Muscle layer of duodenum (tissue), 2 donors: ENCODE results near the gene YAP1.
A peak's percentile ranks its signal among the peaks of the same experiment; 100 is the strongest.
"Not testable (repeated sequence)": the region's sequence is repeated elsewhere in the genome, so short reads cannot be mapped to it uniquely, and the experiment has no call there.

ENCODE experiments used
- H3K27ac ChIP-seq: one replicate; pipeline ENCODE4 v1.7.0; 2013; ENCODE audit warnings: mild to moderate bottlenecking, low read length
- H3K27me3 ChIP-seq: one replicate; pipeline ENCODE4 v1.7.0; 2013; ENCODE audit warnings: low read depth, mild to moderate bottlenecking, control low read depth, low read length
- H3K36me3 ChIP-seq, 2 donors: one replicate each; pipeline ENCODE4 v1.7.0; 2013; ENCODE audit warnings: low read length in 2 of 2, control low read depth in 1 of 2, mild to moderate bottlenecking in 1 of 2; ENCODE audit not compliant: insufficient read depth in 2 of 2, control insufficient read depth in 1 of 2
- H3K4me1 ChIP-seq, 2 donors: one replicate each; pipeline ENCODE4 v1.7.0; 2013; ENCODE audit warnings: low read length in 2 of 2, mild to moderate bottlenecking in 2 of 2, control low read depth in 1 of 2, moderate library complexity in 1 of 2; ENCODE audit not compliant: insufficient read depth in 2 of 2, control insufficient read depth in 1 of 2
- H3K4me3 ChIP-seq, 2 donors: one replicate each; pipeline ENCODE4 v1.7.0; 2013; ENCODE audit warnings: low read length in 2 of 2, low read depth in 1 of 2, mild to moderate bottlenecking in 1 of 2
- H3K9me3 ChIP-seq, 2 donors: one replicate each; pipeline ENCODE4 v1.7.0; 2013; ENCODE audit warnings: low read length in 2 of 2, control low read depth in 1 of 2, mild to moderate bottlenecking in 1 of 2; ENCODE audit not compliant: control insufficient read depth in 1 of 2
- donor health status: healthy.

Gene YAP1

GRCh38 chr11:102251423-102251822, 141.2 kb downstream of the YAP1 start:
- Histone ChIP-seq H3K4me3 (no peak overlapping the region), H3K27me3 (no peaks in the 10 kb centered on the region), H3K36me3 (no peaks in the 10 kb centered on the region), H3K4me1 (no peaks in the 10 kb centered on the region), H3K27ac (no peak overlapping the region), H3K9me3 (no peaks in the 10 kb centered on the region)

GRCh38 chr11:102252339-102252891, 142.2 kb downstream of the YAP1 start:
- Histone ChIP-seq H3K36me3 (no peaks in the 10 kb centered on the region), H3K4me1 (no peaks in the 10 kb centered on the region), H3K27me3 (no peaks in the 10 kb centered on the region), H3K4me3 (no peak overlapping the region), H3K27ac (no peak overlapping the region), H3K9me3 (no peaks in the 10 kb centered on the region)

- Histone ChIP-seq H3K4me3 (no peak overlapping the region), H3K9me3 (no peaks in the 10 kb centered on the region), H3K4me1 (no peaks in the 10 kb centered on the region), H3K27me3 (no peaks in the 10 kb centered on the region), H3K27ac (no peak overlapping the region), H3K36me3 (no peaks in the 10 kb centered on the region)
These were observed 142.9 kb downstream of the YAP1 start for GRCh38 chr11:102253020-102253715.

DNA sequence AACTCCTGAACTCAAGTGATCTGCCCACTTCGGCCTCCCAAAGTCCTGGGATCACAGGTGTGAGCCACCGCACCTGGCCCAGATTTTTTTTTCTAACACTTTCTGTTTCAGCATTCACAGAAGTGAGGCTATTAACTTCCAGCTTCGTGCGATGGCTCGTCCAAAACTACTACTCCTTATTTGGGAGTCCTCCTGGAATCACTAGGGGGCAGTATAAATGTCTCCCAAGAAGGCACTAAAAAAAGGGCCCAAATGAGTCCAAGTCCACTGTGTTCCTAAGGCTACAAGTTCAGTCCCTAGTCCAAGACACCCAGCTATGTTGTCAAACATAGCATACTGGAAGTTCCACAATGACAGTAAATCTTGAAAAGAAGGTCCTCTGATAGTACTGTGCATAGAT, 143.8 kb downstream of the YAP1 start:
- H3K9me3 ChIP-seq, result no peaks in the 10 kb centered on the region
- H3K4me3 ChIP-seq, result no peak overlapping the region
- no peaks in the 10 kb centered on the region for H3K36me3 ChIP-seq
- no peaks in the 10 kb centered on the region for H3K4me1 ChIP-seq
- no peaks in the 10 kb centered on the region for H3K27me3 ChIP-seq
- H3K27ac ChIP-seq, result no peak overlapping the region

- Histone ChIP-seq H3K9me3 (no peaks in the 10 kb centered on the region), H3K36me3 (no peaks in the 10 kb centered on the region), H3K27ac (no peak overlapping the region), H3K27me3 (no peaks in the 10 kb centered on the region), H3K4me3 (no peak overlapping the region), H3K4me1 (no peaks in the 10 kb centered on the region)
These were observed 146.0 kb downstream of the YAP1 start for GRCh38 chr11:102256251-102256650.

- Histone ChIP-seq H3K4me3 (no peak overlapping the region), H3K27me3 (no peaks in the 10 kb centered on the region), H3K9me3 (no peaks in the 10 kb centered on the region), H3K36me3 (no peaks in the 10 kb centered on the region), H3K4me1 (no peaks in the 10 kb centered on the region), H3K27ac (no peak overlapping the region)
These were observed 150.0 kb downstream of the YAP1 start for GRCh38 chr11:102260241-102260640.

- Histone ChIP-seq H3K36me3 (no peaks in the 10 kb centered on the region), H3K27me3 (no peaks in the 10 kb centered on the region), H3K4me3 (no peak overlapping the region), H3K4me1 (no peaks in the 10 kb centered on the region), H3K9me3 (no peaks in the 10 kb centered on the region), H3K27ac (no peak overlapping the region)
These were observed 153.2 kb downstream of the YAP1 start for GRCh38 chr11:102263379-102264003.

GRCh38 chr11:102264704-102265103, 154.5 kb downstream of the YAP1 start:
- not testable (repeated sequence) for H3K27me3 ChIP-seq, H3K9me3 ChIP-seq, H3K27ac ChIP-seq, H3K4me1 ChIP-seq, H3K36me3 ChIP-seq, H3K4me3 ChIP-seq

GRCh38 chr11:102266099-102266498, 155.9 kb downstream of the YAP1 start:
- Histone ChIP-seq H3K27me3 (no peaks in the 10 kb centered on the region), H3K9me3 (no peaks in the 10 kb centered on the region), H3K27ac (no peak overlapping the region)

GRCh38 chr11:102267609-102268008, 157.4 kb downstream of the YAP1 start:
- H3K27me3 ChIP-seq, result no peaks in the 10 kb centered on the region
- H3K4me3 ChIP-seq, result peak overlapping the region in 1 of 2 donors; percentile 78
- H3K27ac ChIP-seq, result no peak overlapping the region

More at GRCh38 chr11:102266099-102266498, 155.9 kb downstream of the YAP1 start:
- no peak overlapping the region for H3K4me3 ChIP-seq
- peaks cover 5% of the 10 kb centered on the region in 2 donors for H3K4me1 ChIP-seq
- no peaks in the 10 kb centered on the region for H3K36me3 ChIP-seq

GRCh38 chr11:102268083-102268984, 158.1 kb downstream of the YAP1 start:
- peak overlapping the region; percentile 62 for H3K27ac ChIP-seq
- H3K4me3 ChIP-seq, result peak overlapping the region; percentile 55 to 78
- H3K27me3 ChIP-seq, result no peaks in the 10 kb centered on the region
- no peaks in the 10 kb centered on the region for H3K9me3 ChIP-seq
- H3K36me3 ChIP-seq, result no peaks in the 10 kb centered on the region
- H3K4me1 ChIP-seq, result peaks cover 5% of the 10 kb centered on the region in 2 donors

More at GRCh38 chr11:102267609-102268008, 157.4 kb downstream of the YAP1 start:
- Histone ChIP-seq H3K36me3 (no peaks in the 10 kb centered on the region), H3K4me1 (peaks cover 5% of the 10 kb centered on the region in 2 donors), H3K9me3 (no peaks in the 10 kb centered on the region)
